Panc1 (cell line): ENCODE data around the gene FKBP6.
"Not testable (repeated sequence)": the region's sequence is repeated elsewhere in the genome, so short reads cannot be mapped to it uniquely, and the experiment has no call there.

Experiments
- CTCF ChIP-seq: fragments of 450-650 bp; IDR thresholded peaks from 2 replicates; pipeline ENCODE4 v1.5.1; 2017; ENCODE audit warnings: mild to moderate bottlenecking
- POLR2AphosphoS5 ChIP-seq: IDR thresholded peaks from 2 replicates; pipeline ENCODE4 v1.6.1; 2012; ENCODE audit warnings: mild to moderate bottlenecking, low read depth, low read length, moderate library complexity
- SIN3A ChIP-seq: IDR thresholded peaks from 2 replicates; pipeline ENCODE4 v1.6.1; 2012; ENCODE audit warnings: low read depth, mild to moderate bottlenecking, low read length, moderate library complexity, borderline replicate concordance; ENCODE audit not compliant: insufficient read depth

DNA sequence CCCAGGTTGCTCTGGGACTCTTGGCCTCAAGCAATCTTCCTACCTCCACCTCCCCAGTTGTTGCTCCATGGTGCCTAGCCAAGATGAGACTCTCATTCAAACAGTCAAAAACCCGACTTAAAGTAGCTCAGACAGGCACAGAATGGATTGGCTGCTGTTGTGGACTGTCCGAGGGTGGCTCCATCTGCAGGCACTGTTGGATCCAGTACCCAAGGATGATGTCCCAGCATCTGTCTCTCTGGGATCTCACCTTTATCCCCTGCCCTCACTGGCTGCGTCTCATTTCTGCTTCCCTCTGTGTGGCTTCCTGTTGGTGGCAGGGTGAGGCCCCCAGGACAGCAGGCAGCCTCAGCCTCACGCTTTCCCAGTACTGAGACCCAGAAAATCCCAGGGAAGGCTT is 48.3 kb downstream of the FKBP6 start:
- TF ChIP-seq CTCF, POLR2AphosphoS5, SIN3A: not testable (repeated sequence)
